A549 (cell line): ENCODE measurements around the gene PRKG1. TPM values are rescaled to one million over a fixed set of nuclear protein-coding genes. Genes with fewer than 3 reads are reported as not detected.

Experiments
- ATAC-seq, 2 experiments: fragments of 200-7000 bp in 1 of 2; fragments of >200 bp in 1 of 2; cut with Nextera tagmentation in 1 of 2; cut with Tn5 transposase in 1 of 2; 3 replicates each; pipeline versions ENCODE4 v1.8.0 to v1.9.1; 2018 to 2020; ENCODE audit warnings: mild to moderate bottlenecking in 1 of 2, moderate library complexity in 1 of 2
- CTCF ChIA-PET: fragments of 300-600 bp; sonication (Branson Sonifier 250); formaldehyde crosslinking; extraction: SDS; loops from one replicate; lab custom pipeline; 2021; ENCODE audit warnings: antibody characterized with exemption, inconsistent platforms; lab: Yijun Ruan, JAX
- POLR2A ChIA-PET: fragments of 350-600 bp; formaldehyde crosslinking; extraction: SDS; loops from one replicate; lab custom pipeline; 2021; ENCODE audit warnings: antibody characterized with exemption, inconsistent platforms; lab: Yijun Ruan, JAX
- DNase-seq, 2 experiments: peaks; one replicate each; pipeline versions ENCODE4 v3.0.0 to v3.0.0-alpha.2; 2011 to 2016; ENCODE audit warnings: low read depth in 1 of 2, low spot score in 1 of 2
- FAIRE-seq: peaks from 2 replicates; lab custom pipeline; 2011; peaks lifted over from hg19 to GRCh38; lab: Jason Lieb, UNC
- H3K27ac ChIP-seq, 2 experiments: fragments of >200 bp; sonication (Bioruptor Twin); formaldehyde crosslinking; 3 replicates each; pipeline ENCODE4 v1.5.1; 2016 to 2017
- H3K4me1 ChIP-seq: fragments of >200 bp; sonication (Bioruptor Twin); formaldehyde crosslinking; 3 replicates; pipeline ENCODE4 v1.6.1; 2016
- H3K4me2 ChIP-seq: fragments of >200 bp; sonication (Bioruptor Twin); formaldehyde crosslinking; 3 replicates; pipeline ENCODE4 v1.6.1; 2016
- H3K4me3 ChIP-seq: fragments of >200 bp; sonication (Bioruptor Twin); formaldehyde crosslinking; 3 replicates; pipeline ENCODE4 v1.5.1; 2016
- H3K9me3 ChIP-seq: fragments of >200 bp; sonication (Bioruptor Twin); formaldehyde crosslinking; 3 replicates; pipeline ENCODE4 v1.6.1; 2016
- ATOH8 ChIP-seq: fragments of 250-450 bp; sonication (Bioruptor Pico); IDR thresholded peaks from 2 replicates; pipeline ENCODE4 v1.5.0; 2020; ENCODE audit warnings: low read depth, mild to moderate bottlenecking, moderate library complexity
- CBX2 ChIP-seq: fragments of 200-600 bp; sonication (generic); IDR thresholded peaks from 2 replicates; pipeline ENCODE4 v1.6.1; 2016; ENCODE audit warnings: low read depth, mild to moderate bottlenecking, borderline replicate concordance
- CBX8 ChIP-seq: fragments of 200-600 bp; sonication (generic); IDR thresholded peaks from 2 replicates; pipeline ENCODE4 v1.6.1; 2016
- CEBPB ChIP-seq, 2 experiments: fragments of >200 bp in 1 of 2; sonication (Bioruptor Twin) in 1 of 2; formaldehyde crosslinking in 1 of 2; IDR thresholded peaks; 2 replicates each; pipeline ENCODE4 v1.6.1; 2012 to 2016
- CHD4 ChIP-seq: fragments of 200-600 bp; sonication (generic); IDR thresholded peaks from 2 replicates; pipeline ENCODE4 v1.6.1; 2016; ENCODE audit warnings: antibody characterized with exemption, mild to moderate bottlenecking, borderline replicate concordance
- EHF ChIP-seq: fragments of 250-450 bp; sonication (Bioruptor Pico); IDR thresholded peaks from 2 replicates; pipeline ENCODE4 v1.5.0; 2020; ENCODE audit warnings: mild to moderate bottlenecking
- EHMT2 ChIP-seq: fragments of 200-600 bp; sonication (generic); IDR thresholded peaks from 2 replicates; pipeline ENCODE4 v1.6.1; 2016; ENCODE audit warnings: antibody characterized with exemption, low read depth, mild to moderate bottlenecking, moderate library complexity
- ESRRA ChIP-seq: fragments of 150-350 bp; IDR thresholded peaks from 2 replicates; pipeline ENCODE4 v1.6.1; 2014; ENCODE audit warnings: mild to moderate bottlenecking, low read length, borderline replicate concordance
- FOXS1 ChIP-seq: fragments of 250-450 bp; sonication (Bioruptor Pico); IDR thresholded peaks from 2 replicates; pipeline ENCODE4 v1.5.0; 2020; ENCODE audit warnings: mild to moderate bottlenecking, moderate library complexity
- GATA3 ChIP-seq: IDR thresholded peaks from 2 replicates; pipeline ENCODE4 v1.6.1; 2012; ENCODE audit warnings: borderline replicate concordance
- HEYL ChIP-seq: fragments of 250-450 bp; sonication (Bioruptor Pico); IDR thresholded peaks from 2 replicates; pipeline ENCODE4 v1.8.0; 2021; ENCODE audit warnings: mild to moderate bottlenecking, moderate library complexity
- HMGXB4 ChIP-seq: fragments of 250-450 bp; sonication (Bioruptor Pico); IDR thresholded peaks from 2 replicates; pipeline ENCODE4 v1.5.0; 2021; ENCODE audit warnings: mild to moderate bottlenecking, moderate library complexity, borderline replicate concordance
- KDM1A ChIP-seq: fragments of 200-600 bp; sonication (generic); IDR thresholded peaks from 2 replicates; pipeline ENCODE4 v1.6.1; 2016; ENCODE audit warnings: low read depth, mild to moderate bottlenecking
- MAX ChIP-seq: IDR thresholded peaks from 2 replicates; pipeline ENCODE4 v1.6.1; 2012
- MAZ ChIP-seq: fragments of 150-350 bp; IDR thresholded peaks from 2 replicates; pipeline ENCODE4 v1.6.1; 2014; ENCODE audit warnings: antibody characterized with exemption, low read depth, low read length, borderline replicate concordance
- NFE2L2 ChIP-seq: fragments of 150-350 bp; conservative IDR thresholded peaks from 2 replicates; pipeline ENCODE4 v1.6.1; 2014; ENCODE audit warnings: low read length
- PHF8 ChIP-seq: fragments of 200-600 bp; sonication (generic); IDR thresholded peaks from 2 replicates; pipeline ENCODE4 v1.6.1; 2016; ENCODE audit warnings: low read depth, mild to moderate bottlenecking, antibody characterized with exemption, moderate library complexity, borderline replicate concordance
- RARB ChIP-seq: fragments of 250-450 bp; sonication (Bioruptor Pico); IDR thresholded peaks from 2 replicates; pipeline ENCODE4 v1.8.0; 2021; ENCODE audit warnings: mild to moderate bottlenecking, moderate library complexity
- RFX5 ChIP-seq: fragments of 450-650 bp; IDR thresholded peaks from 2 replicates; pipeline ENCODE4 v1.7.1; 2014; ENCODE audit warnings: antibody characterized with exemption, mild to moderate bottlenecking, moderate library complexity
- RNF2 ChIP-seq: fragments of 200-600 bp; sonication (generic); IDR thresholded peaks from 2 replicates; pipeline ENCODE4 v1.6.1; 2016; ENCODE audit warnings: low read depth, mild to moderate bottlenecking, antibody characterized with exemption, moderate library complexity, borderline replicate concordance
- SREBF2 ChIP-seq: fragments of 450-650 bp; IDR thresholded peaks from 2 replicates; pipeline ENCODE4 v1.6.1; 2014; ENCODE audit warnings: mild to moderate bottlenecking, moderate library complexity
- ZC3H11A ChIP-seq: fragments of 450-650 bp; IDR thresholded peaks from 2 replicates; pipeline ENCODE4 v1.6.1; 2014; ENCODE audit warnings: antibody characterized with exemption, mild to moderate bottlenecking
- ZNF302 ChIP-seq: fragments of 250-450 bp; sonication (Bioruptor Pico); IDR thresholded peaks from 2 replicates; pipeline ENCODE4 v1.9.0; 2021; ENCODE audit warnings: inconsistent platforms, mild to moderate bottlenecking, moderate library complexity
- WGBS: methylation state at CpG from one replicate; pipeline ENCODE4 v1.1.6; 2017; ENCODE audit errors: missing lambda C conversion rate; 5-methylcytosine and 5-hydroxymethylcytosine counted together
- polyA plus RNA-seq, 4 experiments: library from polyadenylated mRNA; depleted of rRNA in 3 of 4; stranded (reverse); fragments of >200 nt; fragmentation: RNase III in 1 of 4; extraction: RNeasy Plus Mini Kit Qiagen cat#74134 plus additional on column Dnase treatment in 1 of 4; gene quantifications; 2 replicates in 3 of 4; 3 replicates in 1 of 4; pipeline ENCODE4 v1.2.3, GENCODE V29; 2011 to 2017

The PRKG1 gene
- polyA plus RNA-seq, 2 of the 4 experiments (the other 2 are of a cell fraction) = not detected

- TF ChIP-seq GATA3 = no peak
These were observed 1096.5 kb downstream of the PRKG1 start (continued) for GRCh38 chr10:52170776-52171175.

GRCh38 chr10:52172581-52172980 lies 1098.3 kb downstream of the PRKG1 start:
- no peak overlapping the region for H3K27ac ChIP-seq
- peak in 1 of 2 experiments; percentile 1 for DNase-seq
- H3K4me1 ChIP-seq = no peaks in the 10 kb centered on the region
- ChIA-PET POLR2A (no interaction called here), CTCF (no interaction called here)
- whole genome bisulfite sequencing = 50% methylated on average over 1 of the region's 1 CpG
- no peaks in the 10 kb centered on the region for H3K9me3 ChIP-seq
- no peak for FAIRE-seq
- no peak overlapping the region for H3K4me3 ChIP-seq
- TF ChIP-seq ZNF302 (no peak), CBX8 (no peak), ZC3H11A (no peak), FOXS1 (CRISPR knock-in tag) (no peak), PHF8 (no peak), HEYL (no peak), CEBPB (IDR thresholded peaks at IDR 0.05) (no peak), RARB (no peak), GATA3 (no peak), RNF2 (no peak), SREBF2 (no peak), ATOH8 (no peak), CHD4 (no peak)
- no peak overlapping the region for H3K4me2 ChIP-seq
- peak; percentile 62 to 70; a peak in 3 of 6 replicates for ATAC-seq

- no peaks in the 10 kb centered on the region for H3K4me1 ChIP-seq
- TF ChIP-seq ATOH8 (no peak), HEYL (no peak), NFE2L2 (no peak)
- TF ChIP-seq, all 56 proteins: peak for 0
These were observed 1111.0 kb downstream of the PRKG1 start for GRCh38 chr10:52185256-52185655.

GRCh38 chr10:52187521-52188258 lies 1113.4 kb downstream of the PRKG1 start:
- FAIRE-seq = no peak
- no peak for DNase-seq
- Histone ChIP-seq H3K4me1 (no peaks in the 10 kb centered on the region), H3K9me3 (no peaks in the 10 kb centered on the region; the same call in 2 of the 3 replicates), H3K4me2 (no peak overlapping the region), H3K4me3 (no peak overlapping the region), H3K27ac (no peak overlapping the region)
- ATAC-seq = no peak
- ChIA-PET POLR2A (no interaction called here), CTCF (no interaction called here)
- no peak for TF ChIP-seq PHF8
- TF ChIP-seq RARB = no peak
- no peak for TF ChIP-seq MAX
- TF ChIP-seq EHMT2 = no peak
- no peak for TF ChIP-seq MAZ
- TF ChIP-seq CBX2 = no peak
- TF ChIP-seq HMGXB4 (CRISPR knock-in tag) = no peak
- no peak for TF ChIP-seq RNF2
- no peak for TF ChIP-seq EHF
- no peak for TF ChIP-seq KDM1A
- no peak for TF ChIP-seq ESRRA
- no peak for TF ChIP-seq RFX5
- WGBS = 8% methylated on average over 3 of the region's 3 CpGs

More at GRCh38 chr10:52185256-52185655, 1111.0 kb downstream of the PRKG1 start:
- ChIA-PET POLR2A (no interaction called here), CTCF (interaction anchor here (1.0 kb wide), 1 partner anchor 31 kb away, joined by 4 read pairs; no protein-coding TSS in a partner anchor)
- ATAC-seq (no peak), FAIRE-seq (no peak), DNase-seq (no peak)
- Histone ChIP-seq H3K27ac (no peak overlapping the region), H3K4me3 (no peak overlapping the region), H3K9me3 (no peaks in the 10 kb centered on the region; the same call in 2 of the 3 replicates), H3K4me2 (no peak overlapping the region)
